OCI-LY7 (cell line): Measurements from ENCODE around the gene BST1.

ENCODE experiments used
- EZH2phosphoT487 ChIP-seq: fragments of 200-600 bp; sonication (generic); IDR thresholded peaks from 2 replicates; pipeline ENCODE4 v1.6.1; 2018; ENCODE audit warnings: low read depth, borderline replicate concordance, mild to moderate bottlenecking, mixed run types, antibody characterized with exemption, low read length, moderate library complexity, mixed read lengths
- TF ChIP-seq, protein P1 (sequence below): fragments of 200-600 bp; sonication (generic); conservative IDR thresholded peaks from 2 replicates; pipeline ENCODE4 v1.5.1; 2014; ENCODE audit warnings: mild to moderate bottlenecking, antibody characterized with exemption, low read length, moderate library complexity, mixed read lengths

DNA sequence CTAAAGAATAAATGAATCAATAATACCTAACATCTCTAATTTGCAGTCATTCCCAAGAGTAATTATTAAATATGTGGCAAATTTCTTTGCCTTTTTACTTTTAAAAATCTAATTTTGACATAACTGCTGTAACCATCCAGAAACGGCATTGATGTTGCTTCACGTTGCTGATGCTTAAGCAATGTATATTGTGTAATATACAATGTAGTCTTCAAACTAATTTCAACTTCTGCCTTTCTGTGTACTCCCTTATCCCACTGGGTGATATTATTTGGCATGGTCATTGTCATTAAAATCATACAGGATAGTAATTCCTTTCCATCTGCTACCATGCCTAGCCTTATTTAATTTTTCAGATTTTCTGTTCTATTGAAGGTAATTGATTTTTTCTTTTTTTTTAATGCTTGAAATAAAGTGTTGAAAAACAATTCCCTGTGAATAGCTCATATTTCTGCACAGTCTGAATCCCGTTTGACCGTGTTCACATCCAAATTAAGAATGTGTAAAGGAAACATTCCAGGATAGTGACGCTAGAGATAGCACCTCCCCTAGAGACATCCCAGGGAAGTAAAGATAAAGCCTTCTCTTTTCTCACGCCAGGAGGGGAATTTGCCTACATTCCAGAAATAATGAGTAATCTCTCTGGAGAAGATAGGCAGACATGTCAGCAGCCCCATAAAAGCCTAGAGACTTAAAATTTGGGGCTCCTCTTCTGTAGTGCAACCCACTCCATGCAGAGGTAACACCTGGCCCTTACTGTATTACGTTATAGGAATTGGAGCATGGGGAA, 12.7 kb upstream of the BST1 start:
- TF ChIP-seq, protein P1, sequence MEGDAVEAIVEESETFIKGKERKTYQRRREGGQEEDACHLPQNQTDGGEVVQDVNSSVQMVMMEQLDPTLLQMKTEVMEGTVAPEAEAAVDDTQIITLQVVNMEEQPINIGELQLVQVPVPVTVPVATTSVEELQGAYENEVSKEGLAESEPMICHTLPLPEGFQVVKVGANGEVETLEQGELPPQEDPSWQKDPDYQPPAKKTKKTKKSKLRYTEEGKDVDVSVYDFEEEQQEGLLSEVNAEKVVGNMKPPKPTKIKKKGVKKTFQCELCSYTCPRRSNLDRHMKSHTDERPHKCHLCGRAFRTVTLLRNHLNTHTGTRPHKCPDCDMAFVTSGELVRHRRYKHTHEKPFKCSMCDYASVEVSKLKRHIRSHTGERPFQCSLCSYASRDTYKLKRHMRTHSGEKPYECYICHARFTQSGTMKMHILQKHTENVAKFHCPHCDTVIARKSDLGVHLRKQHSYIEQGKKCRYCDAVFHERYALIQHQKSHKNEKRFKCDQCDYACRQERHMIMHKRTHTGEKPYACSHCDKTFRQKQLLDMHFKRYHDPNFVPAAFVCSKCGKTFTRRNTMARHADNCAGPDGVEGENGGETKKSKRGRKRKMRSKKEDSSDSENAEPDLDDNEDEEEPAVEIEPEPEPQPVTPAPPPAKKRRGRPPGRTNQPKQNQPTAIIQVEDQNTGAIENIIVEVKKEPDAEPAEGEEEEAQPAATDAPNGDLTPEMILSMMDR, result no peak
- TF ChIP-seq EZH2phosphoT487, result no peak
